ENCODE data around the gene CLRN3.

The CLRN3 gene

GRCh38 chr10:127918572-127918971 lies 25.8 kb upstream of the CLRN3 start:
- DNase-seq: no peak

DNA sequence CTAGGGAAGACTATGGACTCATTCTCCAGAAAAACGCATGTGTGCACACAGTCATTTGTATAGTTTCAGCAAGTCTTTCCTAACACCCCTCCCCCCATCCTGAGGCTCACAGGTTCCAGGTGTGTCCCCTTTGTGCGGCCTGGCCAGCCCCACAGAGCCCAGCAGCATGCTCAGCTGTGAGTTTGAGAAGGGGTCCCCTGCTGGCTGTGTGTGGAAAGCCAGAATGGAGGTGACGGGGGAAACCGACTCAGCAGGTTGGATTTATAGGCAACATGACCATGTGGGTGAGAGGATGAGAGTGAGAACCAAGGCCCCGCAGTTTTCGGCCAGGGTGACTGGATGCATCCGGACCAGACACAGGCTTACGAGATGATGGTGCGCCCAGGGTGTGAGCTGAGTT lies 24.1 kb upstream of the CLRN3 start:
- DNase-seq: no peak

- DNase-seq: no peak
Measured at GRCh38 chr10:127915324-127915723, 22.6 kb upstream of the CLRN3 start.

GRCh38 chr10:127913368-127913759 lies 20.6 kb upstream of the CLRN3 start:
- no peak for DNase-seq

DNA sequence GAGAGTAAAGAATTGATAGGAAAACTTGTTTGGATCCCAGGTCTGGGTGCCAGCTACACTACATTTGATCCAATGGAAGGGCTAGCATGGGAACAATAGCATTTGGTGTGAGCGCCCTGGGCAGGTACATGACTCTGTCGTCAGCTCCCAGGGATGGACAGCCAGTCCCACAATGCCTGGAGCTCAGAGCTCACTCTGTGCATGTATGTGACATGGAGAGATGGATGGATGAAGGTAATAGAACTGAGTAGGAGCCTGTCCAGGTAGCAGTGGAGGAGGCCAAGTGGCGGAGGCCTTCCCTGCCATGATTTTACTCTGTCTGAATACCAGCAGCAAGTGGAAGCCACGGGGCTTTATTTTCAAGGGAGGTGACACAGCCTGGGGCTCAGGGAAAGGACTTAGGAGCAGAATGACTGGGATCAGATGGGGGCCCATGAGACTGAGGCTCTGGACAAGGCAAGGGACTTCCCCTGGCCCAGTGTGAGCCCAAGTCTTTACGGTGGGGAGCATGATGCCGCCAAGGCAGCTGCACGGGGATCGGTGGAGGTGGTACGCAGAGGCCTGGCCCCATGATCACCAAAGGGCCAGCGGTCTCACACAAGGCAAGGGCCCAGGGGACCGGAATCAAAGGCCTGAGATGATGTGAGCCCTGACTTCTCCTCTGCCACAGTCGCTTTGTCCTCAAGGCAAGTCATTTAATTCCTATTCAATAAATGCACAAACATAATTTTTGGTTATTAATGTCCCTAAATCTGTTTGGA lies 20.0 kb upstream of the CLRN3 start:
- DNase-seq: no peak

GRCh38 chr10:127911867-127912257 lies 19.1 kb upstream of the CLRN3 start:
- no peak for DNase-seq

- no peak for DNase-seq
Measured at GRCh38 chr10:127911218-127911866, 18.6 kb upstream of the CLRN3 start.

DNA sequence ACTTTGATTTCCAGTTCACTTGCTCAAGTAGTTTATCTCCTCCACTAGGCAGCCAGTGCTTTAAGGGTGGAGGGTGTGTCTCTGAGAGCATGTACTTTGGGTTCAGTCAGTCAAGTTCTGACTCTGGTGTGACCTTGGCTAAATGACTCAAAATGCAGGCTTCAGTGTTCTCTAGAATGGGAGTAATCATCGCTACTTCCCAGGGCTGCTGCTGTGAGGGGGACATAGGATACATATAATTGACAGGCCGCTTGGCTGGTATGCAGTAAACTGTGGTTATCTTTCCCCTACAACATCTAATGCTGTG lies 17.7 kb upstream of the CLRN3 start:
- no peak for DNase-seq

DNA sequence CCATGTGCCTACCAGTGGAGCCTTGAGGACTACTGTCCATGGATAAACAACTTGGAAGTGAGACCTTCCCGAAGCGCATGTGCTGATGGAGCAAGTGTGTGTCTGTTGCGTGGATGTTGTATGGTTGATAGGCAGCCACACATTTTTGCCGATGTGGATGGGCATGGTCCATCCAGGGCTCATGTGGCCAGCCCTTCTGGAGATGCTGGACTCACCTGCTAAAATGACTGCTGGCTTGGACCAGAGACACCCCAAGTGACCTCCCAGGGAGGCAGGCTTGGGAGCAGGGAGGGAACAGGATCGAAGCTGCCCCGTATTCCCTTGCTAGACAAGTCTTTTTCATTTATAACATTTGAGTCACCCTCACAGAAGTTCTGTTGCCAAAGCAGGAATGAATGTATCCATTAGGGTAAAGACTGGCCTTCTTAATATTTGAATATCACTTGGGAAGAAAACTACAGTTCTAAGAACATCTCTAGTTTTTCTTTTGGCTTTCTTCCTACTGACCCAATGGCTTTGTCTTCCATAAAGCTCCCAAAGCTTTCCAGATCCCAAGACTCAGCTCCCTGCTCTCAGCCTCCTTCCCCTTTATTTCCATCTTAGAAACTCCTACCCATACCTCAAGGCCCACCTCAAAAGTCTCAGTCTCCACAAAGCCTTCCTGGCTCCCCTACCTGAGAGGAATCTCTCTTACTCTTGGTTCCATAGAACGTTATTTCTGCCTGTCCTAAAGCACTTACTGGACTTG lies 17.1 kb upstream of the CLRN3 start:
- no peak for DNase-seq

DNA sequence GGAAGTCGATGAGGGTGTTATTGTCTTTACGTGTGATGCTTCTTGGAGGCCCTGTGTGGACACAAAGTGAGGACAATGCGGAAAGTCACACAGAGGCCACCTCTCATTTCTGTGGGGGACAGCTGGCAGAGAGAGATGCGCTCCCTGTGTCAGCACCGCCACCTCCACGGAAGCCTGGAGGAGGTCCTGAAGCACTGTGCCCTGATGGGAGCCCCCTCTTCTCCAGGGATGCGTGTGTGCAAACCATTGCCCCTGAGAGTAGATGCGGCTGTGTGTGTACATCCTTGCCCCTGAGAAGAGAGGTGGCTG lies 16.2 kb upstream of the CLRN3 start:
- DNase-seq: no peak

DNA sequence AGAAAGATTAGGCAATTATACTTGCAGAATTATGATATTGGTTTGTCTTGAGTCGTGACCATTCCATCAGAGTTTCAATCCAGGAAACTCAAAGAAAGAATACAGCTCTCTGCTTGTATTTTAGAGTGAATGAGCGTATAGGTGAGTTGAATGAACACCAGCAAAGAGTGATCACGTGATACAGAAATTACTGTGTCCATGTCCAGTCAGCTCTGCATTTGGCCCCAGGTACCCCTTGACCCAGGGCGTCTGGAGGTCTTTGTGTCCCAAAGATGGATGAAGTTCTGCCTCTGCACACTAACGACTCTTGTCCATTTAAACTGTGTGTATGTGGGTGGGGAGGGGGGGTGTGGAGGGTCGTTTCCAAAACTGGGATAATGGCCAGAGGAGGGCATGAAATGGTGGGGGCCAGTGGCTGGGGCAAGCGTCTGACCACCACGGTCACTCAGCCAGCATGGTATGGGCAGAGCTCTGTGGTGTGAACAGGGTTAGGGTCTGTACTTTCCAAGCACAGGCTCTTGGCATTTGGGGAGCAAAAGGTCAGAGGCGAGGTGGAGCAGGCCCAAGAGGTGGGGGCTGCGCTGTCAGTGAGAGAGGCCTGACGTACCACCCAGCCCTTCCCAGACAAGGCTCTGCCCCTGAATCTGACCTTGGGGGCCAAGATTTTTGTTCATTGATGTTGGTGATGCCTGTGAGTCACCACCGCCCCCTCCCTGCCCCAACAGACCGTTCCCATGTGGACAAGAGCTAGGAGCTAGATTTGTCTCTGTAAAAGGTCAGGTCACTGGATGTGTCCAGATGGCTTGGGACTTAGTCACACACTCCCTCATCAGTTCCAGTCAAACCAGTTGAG lies 15.6 kb upstream of the CLRN3 start:
- DNase-seq: no peak

- DNase-seq: no peak
Measured at GRCh38 chr10:127907411-127908105, 14.8 kb upstream of the CLRN3 start.

GRCh38 chr10:127906548-127907377 lies 14.0 kb upstream of the CLRN3 start, which contains the start of gene PTPRE:
PTPRE (plus strand) TSS chr10:127907103; CDS start chr10:128040882, 133,779 bp downstream.
- DNase-seq: peak; percentile 52 to 61

DNA sequence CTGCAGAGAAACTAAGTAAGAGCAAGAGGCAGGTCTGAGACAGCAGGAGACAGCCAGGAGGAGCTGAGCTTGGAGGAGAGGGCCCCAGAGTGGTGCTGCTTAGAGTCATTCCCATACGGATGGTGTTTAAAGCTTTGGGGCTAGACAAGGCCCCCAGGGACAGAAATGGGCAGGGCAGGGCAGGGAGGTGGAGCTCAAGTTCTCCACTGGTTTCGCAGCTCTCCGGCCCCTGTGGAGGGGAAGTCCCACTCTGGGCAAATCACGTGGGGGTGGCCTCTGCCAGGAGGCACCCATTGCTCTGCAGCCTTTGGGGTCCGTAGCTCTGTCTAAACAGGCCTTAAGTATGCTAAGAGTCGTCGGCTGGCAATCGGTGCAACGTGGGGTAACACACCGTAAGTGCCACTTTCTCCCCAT lies 13.1 kb upstream of the CLRN3 start:
- DNase-seq: no peak

GRCh38 chr10:127905001-127905847 lies 12.5 kb upstream of the CLRN3 start:
- no peak for DNase-seq

DNA sequence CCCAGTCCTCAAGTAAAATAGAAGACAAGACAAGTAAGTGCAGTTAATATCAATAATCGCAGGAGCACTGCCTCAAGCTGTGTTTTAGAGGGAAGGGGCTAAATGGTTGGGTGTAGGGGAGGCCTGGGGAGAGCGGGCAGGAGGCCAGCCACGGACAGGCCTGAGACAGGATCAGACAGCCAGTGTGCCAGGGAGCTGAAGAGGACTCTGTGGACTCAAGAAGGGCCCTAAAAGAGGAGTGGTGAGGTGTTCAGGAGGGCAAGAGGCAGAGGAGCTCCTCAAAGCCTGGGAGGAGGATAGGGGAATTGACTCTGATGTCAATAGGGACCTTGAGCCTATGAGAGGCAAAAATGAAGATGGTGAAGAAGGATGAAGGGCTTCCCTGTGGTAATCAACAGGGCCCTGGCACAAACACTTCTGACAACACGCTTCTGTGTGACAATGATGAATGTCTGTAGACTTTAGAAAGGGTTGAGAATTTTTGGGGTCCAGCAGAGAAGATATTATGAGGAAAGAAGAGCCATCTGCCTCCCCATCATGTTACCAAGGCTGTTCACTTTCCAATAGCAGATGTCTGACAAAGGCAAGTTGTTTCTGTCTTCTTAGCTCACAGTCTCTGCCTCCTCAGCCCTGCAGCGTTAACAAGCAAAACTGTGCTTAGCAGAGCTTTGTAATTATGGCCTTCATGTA lies 11.7 kb upstream of the CLRN3 start:
- no peak for DNase-seq

DNA sequence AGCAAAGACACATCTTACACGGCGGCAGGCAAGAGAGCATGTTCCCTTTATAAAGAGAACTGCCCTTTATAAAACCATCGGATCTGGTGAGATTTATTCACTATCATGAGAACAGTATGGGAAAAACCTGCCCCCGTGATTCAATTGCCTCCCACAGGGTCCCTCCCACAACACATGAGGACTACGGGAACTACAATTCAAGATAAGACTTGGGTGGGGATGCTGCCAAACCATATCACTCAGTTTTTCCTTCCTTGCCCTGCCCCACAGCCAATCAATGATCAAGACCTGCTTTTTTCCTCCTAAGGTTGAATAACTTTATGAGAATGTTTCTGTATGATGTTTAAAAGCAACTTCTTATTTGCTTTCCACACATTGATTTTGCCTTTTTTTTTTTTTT lies 11.0 kb upstream of the CLRN3 start:
- DNase-seq: no peak

DNA sequence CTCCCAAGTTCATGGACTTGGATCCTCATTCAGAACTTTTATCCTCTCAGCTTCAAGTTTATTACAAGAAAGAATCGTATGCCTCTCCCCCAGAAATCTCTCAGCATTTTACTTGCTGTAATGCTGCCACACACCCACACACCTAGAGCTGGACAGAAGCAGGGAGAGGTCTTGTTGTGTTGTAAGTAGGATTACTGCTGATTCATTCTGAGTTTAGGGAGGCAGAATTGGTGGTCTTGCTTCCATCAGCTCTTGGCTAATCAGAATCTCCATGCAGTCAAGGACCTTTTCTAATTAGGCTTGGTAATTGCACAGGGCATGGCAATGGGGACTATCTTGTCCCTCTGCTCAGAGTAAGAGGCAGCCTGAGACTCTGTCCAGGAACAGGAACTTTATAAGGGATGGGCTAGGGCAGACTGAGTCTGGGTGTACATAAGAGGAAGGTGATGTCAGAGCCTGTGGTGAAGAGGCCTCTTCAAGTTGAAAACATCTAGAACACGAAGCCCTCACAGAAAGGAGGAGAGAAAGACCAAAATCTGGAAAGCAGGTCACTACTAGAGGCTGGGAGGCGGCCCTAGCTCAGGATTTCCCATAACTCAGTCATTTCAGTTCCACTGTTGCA lies 7.1 kb upstream of the CLRN3 start:
- no peak for DNase-seq

DNA sequence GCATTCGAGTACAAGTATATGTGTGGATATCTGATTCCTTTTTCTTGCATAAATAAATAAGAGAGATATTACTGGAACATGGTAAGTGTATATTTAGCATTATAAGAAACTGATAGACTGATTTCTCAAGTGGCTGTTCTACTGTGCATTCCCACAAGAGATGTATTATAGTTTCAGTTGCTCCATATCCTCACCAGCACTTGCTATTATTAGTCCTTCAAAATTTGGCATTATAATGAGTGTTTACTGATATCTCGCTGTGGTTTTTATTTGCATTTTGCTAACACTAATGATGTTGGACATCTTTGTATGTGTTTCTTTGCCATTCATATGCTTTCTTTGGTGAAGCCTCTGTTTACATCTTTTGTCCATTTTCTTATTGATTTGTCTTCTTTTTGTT lies 4.4 kb upstream of the CLRN3 start:
- DNase-seq: no peak

DNA sequence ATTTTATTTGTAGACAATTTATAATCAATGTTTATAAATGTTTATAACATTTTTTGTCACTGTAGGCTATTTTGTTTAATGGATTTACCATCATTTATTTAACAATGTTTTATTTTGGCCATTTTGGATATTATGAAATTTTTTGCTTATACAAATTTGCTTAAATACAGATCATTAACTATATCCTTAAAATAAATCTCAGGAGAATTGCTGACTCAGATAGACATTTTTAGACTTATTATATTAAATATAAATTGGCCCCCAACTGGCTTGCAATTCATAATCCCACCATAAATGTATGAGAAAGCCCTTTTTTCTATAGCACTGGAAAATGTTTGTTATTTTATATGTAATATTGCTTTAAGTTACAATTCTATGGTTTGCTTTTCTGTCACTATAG lies 3.8 kb upstream of the CLRN3 start:
- DNase-seq: no peak
